Activated T-cell treated with anti-CD3 and anti-CD28 coated beads, Interleukin-2, amount 50 U/mL, for 48 hours (primary cell): ENCODE measurements around the gene ZMPSTE24.
"Not testable (repeated sequence)": the region's sequence is repeated elsewhere in the genome, so short reads cannot be mapped to it uniquely, and the experiment has no call there.

Experiments used
- DNase-seq, 2 experiments: peaks; one replicate each; pipeline ENCODE4 v3.0.0-alpha.2; 2020

Gene ZMPSTE24

DNA sequence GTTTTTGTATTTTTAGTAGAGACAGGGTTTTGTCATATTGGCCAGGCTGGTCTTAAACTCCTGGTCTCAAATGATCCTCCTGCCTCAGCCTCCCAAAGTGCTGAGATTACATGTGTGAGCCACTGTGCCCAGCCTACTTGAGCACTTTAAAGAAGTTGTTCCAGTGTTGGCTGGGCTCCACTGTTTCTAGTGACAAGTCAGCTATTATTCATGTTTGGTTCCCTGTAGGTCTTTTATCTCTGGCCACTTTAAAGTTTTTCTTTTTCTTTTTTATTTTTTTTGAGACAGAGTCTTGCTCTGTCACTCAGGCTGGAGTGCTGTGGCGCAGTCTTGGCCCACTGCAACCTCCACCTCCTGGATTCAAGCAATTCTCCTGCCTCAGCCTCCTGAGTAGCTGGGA lies 73.4 kb downstream of the ZMPSTE24 start:
- not testable (repeated sequence) for DNase-seq

DNA sequence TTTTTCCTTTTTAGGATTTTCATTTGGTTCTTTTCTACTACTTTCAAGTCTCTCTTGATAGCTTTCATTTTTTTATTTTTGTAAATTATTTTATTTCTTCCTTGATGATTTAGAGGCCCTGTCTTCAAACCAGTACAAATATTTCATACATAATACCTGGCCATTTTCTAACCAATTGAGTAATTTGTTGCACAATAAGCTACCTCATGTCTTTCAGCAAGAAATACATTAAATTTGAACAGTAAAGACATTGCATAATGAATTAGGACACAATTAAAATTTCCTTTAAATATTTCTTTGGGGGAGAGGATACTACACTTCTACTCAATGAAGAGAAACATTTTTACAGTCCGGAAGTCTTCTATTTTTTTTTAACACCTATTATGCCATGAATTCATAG lies 74.7 kb downstream of the ZMPSTE24 start:
- DNase-seq, result no peak

DNA sequence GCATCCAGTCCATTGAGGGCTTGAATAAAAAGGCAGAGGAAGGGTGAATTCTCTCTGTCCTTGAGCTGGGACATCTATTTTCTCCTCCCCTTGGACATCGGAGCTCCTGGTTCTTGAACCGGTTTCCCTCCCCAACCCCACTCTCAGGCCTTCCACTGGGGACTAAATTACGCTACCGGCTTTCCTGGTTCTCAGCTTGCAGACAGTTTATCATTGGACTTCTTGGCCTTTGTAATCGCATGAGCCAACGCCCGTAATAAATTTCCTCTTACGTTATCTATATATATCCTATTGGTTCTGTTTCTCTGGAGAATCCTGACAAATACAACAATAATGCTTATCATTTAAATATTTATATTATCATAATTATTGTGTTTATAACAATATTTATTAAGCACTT lies 79.4 kb downstream of the ZMPSTE24 start:
- no peak for DNase-seq

DNA sequence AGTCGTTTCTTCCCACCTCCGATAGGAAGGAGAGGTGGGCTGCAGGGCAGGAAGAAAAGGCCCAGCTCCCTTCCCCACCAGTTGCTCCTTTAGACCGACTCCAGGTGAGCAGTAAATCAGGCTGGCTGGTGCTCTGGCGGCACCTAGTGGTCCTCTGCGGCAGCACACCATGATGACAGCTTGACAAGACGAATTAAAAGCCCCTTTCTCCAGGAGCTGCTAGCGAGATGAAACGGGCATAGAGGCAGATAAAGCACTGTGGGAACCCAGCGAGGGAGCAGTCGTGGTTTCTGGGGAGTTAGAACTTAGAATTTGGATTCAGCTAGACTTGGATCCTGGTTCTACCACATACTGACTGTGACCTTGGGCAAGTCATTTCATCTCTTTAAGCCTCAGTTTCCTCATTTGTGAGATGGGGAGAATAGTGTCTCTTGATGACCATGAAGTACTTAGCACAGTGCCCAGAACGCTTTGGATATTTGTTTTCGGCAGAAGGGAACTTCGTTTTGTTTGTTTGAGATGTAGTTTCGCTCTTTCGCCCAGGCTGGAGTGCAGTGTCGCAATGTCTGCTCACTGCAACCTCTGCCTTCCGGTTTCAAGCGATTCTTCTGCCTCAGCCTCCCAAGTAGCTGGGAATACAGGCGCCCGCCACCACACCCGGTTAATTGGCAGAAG lies 80.8 kb downstream of the ZMPSTE24 start:
- peak; percentile 97 to 98 for DNase-seq

DNA sequence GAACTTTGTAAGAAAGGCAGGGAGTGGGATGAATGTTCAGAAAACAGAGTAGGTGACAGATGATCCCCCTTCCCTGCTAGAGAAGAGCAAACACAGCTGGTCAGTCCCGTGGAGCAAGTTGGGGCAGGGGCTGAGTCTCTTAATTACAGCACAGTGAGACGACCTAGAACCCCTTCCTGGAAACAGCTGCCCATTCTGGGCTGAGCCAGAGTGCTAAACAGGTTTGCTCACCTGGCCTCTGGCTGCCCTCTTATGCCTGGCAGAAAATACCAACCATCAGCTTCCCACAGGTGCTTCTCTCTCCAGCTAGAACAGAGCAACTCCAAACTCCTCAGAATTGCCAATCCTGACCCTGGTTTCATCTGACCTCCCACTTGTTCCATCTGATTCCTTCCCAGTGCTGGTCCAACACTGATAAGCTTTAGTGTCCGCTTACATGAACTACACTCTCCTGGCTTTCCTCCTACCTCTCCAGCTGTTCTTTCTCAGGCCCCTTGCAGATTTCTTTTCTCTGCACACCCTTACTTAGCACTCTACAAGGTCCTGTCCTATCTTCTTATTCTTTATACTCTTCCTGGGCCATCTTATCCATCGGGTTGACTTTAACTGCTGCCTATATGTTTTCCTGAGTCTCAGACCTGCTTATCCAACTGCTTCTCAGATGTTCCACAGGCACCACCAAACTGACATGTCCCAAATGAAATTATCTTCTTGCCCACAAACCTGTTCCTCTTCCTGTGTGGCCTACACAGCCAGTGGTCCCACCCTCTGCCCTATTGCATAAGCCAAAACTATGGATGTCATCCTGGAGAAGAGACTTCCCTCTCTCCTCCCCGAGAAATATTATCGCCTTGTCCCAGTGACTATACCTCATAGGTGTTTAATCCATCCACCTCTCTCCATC lies 81.6 kb downstream of the ZMPSTE24 start:
- no peak for DNase-seq

DNA sequence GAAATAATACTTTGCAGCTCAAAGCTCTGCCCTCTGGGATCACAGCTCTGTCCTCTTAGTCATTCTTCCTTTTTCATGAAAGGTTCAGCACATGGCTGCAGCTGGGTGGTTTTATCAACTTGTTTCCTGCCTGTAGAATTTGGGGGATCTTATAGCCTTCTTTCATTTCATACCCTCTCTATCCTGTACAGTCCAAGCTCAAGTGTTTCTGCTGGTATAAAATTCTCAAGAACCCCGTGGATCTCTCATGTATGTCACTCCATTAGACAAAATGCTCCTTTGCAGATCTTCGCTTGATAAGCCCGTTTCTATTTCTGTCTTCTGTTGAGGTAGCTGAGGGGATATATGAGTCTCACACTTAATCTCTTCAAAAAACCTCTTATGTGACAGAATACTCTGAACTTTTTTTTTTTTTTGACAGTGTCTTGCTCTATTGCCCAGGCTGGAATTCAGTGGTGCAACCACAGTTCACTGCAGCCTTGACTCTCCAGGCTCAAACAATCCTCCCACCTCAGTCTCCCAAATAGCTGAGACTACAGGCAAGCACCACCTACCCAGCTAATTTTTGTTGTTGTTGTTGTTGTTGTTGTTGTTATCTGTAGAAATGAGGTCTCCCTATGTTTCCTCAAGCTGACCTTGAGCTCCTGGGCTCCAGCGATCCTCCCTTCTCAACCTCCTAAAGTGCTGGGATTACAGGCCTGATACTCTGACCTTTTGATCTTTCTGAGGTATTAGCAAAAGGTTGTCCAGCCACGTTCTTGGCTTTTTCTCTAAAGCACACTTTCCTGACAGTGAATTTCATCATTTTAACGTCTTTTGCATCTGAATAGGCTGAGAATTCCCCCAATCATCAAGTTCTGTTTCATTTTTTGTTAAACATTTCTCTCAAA lies 83.7 kb downstream of the ZMPSTE24 start:
- DNase-seq, result no peak

DNA sequence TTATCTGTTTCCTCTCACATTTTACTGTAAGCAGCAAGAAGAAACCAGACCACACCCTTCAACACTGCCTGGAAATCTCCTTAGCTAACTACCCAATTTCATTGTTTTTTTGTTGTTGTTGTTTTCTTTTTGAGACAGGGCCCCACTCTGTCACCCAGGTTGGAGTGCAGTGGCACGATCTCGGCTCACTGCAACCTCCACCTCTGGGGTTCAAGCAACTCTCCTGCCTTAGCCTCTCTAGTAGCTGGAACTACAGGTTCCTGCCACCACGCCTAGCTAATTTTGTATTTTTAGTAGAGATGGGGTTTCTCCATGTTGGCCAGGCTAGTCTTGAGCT lies 84.3 kb downstream of the ZMPSTE24 start:
- DNase-seq, result peak in 1 of 2 experiments; percentile 40
